ENCODE results near the gene IL26.

The IL26 gene, protein sequence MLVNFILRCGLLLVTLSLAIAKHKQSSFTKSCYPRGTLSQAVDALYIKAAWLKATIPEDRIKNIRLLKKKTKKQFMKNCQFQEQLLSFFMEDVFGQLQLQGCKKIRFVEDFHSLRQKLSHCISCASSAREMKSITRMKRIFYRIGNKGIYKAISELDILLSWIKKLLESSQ
- 0 reads per million in 4 experiments for total RNA-seq

DNA sequence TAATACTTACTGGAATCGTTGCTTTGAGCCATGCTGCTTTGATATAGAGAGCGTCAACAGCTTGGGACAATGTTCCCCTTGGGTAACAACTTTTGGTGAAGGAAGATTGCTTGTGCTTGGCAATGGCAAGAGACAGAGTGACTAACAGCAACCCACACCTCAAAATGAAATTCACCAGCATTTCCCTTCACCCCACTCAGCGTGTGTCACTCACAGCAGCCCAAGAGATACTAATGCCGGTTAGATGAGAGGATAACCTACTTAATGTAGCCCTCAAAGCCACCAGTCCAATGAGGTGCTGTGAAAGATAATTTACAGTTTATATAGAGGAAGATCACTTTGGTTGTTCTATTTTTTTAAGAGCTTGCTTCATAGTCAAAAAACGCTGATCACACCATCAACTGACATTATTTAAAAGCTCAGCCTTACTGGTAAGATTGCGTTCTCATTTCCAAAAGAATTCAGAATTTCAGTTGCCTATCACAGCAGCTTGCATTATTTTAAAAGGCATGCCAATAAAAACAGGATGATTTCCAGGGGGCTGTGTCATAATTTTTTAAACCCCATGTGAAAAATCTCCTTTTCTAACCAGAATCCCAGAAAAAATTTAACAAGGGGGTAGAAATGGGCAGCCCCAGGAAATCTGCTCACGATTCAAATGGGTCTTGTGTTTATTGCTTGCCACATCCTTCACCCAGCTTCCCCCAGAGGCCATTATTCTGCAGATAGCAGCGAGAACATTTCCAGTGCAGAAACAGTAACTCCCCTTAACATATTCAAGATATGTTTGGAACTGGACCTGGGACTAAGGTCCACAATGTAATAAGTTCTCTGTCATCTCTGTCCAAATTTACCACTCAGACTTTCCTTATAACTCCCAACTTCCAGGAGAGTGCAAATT is at the start of gene IL26:
TSS of gene IL26 (minus strand) at position 235 of the 901 bp plus-strand sequence. CDS start at position 181, 54 bp downstream.
- DNase-seq = no peak

DNA sequence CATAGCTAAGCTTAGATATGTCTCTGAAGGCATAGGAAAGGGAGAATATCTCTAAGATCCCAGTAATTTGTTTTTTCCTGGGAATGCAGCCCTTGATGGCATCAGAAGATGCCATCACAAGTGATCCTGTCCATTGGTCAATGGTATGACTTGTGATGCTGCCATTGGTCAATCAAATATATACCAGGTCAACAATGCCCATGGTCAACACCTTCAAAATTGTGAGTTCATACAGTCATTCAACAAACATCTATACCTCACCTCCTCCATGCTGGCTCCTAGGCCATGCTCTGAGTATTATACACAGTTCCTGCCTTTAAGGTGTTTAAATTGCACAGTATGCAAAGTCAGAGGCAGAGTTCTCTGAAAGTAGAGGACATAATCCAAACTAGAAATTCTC is 47.1 kb upstream of the IL26 start:
- no peak for DNase-seq

DNA sequence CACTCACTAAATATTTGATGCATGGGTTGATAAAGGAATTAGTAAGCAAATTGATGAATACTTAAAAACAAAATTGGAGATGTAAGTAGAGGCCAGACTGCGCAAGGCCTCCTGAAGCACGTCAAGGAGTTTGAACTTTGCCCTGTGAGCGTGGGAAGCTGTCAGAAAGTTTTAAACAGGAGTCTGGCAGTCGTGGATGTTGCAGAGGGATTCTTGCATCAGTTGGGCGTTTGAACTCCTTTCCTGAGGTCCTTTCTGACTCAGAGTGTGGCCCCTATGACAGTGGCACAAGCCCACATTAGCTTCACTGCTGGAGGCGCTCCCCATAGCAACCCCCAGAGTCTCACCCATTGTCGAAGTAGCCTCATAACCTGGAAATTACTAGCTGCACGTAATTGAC is 45.7 kb upstream of the IL26 start:
- no peak for DNase-seq

DNA sequence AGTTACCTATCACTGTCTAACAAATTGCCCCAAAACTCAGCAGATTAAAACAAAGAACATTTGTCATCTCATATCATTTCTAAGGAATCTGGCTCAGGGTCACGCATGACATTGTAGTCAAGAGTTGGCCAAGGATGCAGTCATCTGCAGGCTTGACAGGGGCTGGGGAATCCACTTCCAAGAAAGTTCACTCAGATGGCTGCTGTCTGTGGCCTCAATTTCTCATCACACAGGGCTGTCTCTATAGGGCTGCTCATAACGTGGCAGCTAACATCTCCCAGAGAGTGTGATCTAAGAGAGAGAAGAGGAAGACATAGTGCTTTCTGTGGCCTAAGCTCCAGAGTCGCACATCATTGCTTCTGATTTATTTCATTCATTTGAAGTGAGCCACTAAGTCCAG is 44.7 kb upstream of the IL26 start:
- DNase-seq = no peak

DNA sequence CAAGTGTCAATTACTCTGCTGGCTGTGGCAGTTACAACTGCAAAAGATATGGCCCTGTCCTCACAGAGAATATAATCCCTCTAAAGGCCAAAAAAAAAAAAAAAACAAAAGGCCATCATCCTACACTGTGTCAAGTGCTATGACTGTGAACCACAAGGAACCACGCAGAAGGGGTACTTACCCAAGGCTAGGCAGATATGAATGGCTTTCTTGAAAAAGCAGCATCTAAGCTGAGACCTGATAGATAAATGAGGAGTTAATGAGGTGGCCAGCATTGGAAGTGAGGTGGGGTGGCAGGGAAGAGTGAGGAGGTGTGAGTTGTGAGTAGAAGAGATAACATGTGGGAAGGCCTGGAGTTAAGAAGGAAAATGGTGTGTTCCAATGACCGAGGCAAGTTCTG is 44.2 kb upstream of the IL26 start:
- no peak for DNase-seq

DNA sequence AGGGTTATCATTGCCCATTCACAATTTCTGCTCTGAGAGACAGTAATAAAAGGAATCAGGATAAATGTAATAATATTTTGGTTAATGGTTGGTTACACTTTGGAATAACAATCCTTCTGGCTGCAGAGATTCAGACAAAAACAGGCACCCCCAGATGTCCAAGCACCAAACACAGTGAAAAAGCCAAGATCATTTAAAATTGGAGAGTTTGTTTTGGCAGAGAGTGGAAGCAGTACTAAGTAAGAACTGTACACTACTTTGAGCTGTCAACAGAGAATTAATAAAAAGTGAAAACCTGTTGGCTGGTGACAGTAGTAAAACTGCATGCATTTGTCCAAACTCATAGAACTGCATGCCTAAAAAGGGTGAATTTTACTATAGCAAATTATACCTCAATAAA is 43.4 kb upstream of the IL26 start:
- no peak for DNase-seq

DNA sequence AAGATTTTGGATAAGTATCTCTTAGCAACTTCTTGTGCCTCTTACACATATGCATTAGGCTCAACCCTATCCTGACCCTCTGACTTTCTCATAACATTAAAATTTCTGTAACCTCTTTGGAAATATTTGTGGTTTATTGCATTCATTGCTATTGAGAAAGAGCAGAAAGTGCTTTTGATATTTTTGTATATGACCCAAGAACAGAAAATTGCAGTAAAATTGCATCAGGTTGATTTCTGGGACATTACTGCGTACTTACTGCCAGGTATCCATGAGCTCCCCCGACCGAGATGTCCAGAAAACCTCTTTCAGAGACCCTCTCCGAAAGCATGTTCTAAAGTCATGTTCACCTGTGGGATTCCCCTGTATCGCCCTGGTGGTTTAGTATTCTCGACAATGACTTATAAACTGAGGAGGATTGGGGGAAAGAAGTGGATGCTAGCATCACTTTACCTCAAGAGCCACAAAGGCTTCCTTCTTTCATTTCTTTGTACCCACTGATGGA is 42.3 kb upstream of the IL26 start:
- no peak for DNase-seq

DNA sequence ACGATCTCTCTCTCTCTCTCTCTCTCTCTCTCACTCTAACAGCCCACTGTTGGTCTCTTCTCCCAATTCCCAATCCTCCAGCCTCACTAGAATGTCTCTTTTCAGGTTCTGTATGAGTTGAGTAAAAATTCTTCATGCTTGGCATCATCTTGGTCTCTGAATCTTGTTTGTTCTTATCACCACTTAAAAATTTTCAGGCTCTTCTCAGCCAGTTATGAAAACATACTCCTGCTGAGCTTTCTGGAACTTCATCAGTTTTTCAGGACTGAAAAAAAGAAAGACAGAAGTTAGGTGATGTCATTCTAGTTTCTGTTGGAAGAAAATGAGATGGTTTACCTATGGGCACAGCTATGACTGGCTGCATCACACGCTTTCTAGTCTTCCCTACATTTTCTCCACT is 39.2 kb upstream of the IL26 start:
- no peak for DNase-seq

DNA sequence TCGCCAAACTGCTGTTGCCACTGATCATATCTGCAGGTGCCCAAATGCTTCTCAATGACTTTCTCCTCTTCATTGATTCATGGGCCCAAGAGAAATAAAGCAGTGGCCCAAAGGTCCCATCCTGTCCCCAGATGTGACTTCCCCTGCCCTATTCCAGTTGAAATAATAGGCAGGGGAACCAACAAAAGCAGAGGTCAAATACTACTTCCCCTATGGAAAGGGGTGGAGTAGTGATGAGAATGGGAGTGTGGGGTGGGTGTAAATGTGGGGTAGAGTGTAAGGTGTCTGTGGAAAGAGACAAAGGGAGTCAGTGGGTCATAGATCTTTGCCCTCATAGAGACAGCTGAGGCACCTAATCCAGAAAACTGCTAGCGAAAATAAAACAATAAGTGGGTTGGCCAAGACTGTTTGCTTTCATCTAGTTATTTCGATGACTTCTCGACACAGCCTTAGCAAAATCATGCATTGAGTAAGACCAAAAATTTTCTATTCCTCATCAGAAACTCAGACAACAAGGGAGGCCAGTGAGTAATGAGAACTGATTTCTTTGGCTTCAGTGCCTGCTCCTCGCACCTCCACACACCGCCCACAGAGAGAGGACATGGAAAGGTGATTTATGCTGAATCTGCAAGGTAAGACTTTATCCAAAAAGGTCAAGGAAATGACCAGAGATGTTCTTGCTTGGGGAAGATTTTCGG is 38.7 kb upstream of the IL26 start:
- DNase-seq = no peak

DNA sequence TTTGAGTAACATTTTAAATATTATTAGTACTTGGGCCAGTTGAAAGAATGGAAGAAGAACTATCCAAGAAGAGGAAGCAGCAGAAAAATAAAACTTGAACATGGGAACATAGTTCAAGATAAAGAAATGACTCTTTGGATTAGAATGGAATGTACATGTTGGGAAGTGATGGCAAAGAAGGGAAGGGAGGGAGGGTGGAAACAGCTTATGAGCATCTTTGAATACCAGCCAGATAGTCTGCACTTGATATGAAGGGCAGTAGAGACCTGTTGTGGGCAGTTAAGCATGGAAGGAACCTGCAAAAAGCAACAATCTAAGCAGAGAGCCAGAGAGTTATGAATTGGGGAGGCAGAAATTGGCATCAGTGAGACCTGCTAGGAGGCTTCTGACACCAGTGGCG is 37.8 kb upstream of the IL26 start:
- DNase-seq = no peak

DNA sequence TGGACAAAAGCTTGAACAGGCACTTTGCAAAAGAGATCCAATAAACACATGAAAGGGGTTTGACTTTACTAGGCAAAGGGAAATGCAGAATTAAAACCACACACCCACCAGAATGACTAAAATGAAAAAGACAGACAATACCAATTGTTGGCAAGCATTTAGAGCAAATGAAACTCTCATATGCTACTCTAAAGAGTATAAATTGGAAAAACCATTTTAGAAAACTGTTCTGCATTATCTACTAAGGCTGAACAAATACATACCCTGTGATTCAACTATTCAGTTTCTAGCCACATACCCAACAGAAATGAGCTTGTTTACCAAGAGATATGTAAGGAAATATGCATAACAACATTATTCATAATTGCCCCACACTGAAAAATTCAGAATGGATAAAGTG is 36.3 kb upstream of the IL26 start:
- DNase-seq = no peak

DNA sequence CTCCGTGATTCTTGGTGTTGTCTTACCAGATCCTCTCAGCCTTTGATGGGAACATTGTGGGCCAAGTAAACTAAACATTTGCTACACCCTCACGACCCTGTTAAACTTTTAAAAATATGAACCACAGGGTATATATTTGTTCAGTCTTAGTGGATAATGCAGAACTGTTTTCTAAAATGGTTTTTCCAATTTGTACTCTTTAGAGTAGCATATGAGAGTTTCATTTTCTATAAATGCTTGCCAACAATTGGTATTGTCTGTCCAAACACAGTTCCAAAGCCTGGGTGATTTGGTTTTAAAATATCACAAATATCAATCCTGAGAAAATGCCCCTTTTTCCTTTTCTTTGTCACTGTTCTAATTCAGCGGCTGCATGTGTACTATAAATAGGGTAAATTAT is 34.5 kb upstream of the IL26 start:
- no peak for DNase-seq

DNA sequence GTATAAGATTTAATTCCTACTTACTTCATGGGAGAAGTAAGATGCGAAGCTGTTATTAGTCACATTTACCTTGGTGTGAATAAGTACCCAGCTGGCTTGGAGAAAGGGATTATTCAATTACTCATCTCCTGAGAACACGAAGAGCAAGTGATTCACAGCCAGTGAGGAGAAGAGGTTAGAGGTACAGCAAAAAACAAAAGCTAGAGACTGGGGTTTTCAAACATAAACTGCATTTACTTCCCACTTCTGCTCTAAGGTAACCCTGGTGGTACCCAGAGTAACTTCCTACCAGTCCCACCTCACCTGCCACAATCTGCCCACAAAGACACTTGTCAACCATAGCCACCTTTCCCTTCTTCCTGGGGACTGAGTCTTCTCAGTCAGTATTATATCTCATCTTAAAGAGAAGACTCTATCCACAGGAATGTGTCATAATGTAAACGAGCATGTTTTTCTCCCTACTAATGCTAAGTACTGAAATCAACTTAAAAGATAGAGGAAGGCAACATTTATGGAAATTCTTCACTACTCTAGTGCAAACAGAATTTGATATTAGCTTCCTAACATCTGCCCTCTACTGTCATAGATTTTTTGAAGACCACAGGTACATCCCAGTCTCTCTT is 33.8 kb upstream of the IL26 start:
- DNase-seq = no peak

DNA sequence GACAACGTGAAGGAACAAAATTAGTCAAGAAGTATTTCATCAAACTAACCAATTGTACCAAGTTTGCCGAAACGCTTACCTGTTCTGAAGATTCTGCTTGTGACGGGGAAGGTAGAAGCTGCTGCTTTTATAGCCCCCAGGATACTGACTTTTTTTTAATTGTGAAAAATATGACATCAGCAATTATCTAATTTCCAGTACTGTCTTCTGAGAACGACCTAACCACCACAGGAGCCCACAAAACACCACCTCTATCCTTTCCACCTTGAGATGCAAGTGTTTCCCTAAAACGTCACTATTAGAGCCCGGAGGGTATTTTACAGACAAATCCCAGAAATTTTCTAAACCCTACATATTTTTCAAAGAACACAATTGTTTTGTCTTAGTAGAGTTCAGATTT is 27.9 kb upstream of the IL26 start, which contains the start of gene IL22:
TSS of gene IL22 (minus strand) at position 101 of the 400 bp plus-strand sequence. CDS start 156 bp downstream, outside the sequence.
- DNase-seq = no peak

DNA sequence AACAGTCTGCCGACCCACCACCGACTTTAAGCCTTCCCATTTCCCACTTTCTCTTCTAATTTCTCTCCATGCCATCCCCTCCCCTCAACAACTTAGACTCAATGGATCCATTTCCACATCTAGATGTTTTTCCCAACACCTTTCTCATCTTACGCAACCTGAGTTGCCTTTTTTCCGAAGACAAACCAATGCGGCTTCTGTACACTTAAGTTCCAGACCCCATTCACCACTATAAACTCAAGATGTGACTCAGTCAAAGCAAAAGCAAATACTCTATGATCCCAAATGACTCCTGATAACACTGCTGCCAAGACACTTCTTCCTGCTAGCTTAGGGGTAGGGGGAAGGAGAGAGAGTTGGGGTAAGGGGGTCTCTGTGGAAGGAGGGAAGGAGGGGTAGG is 26.5 kb upstream of the IL26 start:
- DNase-seq = no peak

DNA sequence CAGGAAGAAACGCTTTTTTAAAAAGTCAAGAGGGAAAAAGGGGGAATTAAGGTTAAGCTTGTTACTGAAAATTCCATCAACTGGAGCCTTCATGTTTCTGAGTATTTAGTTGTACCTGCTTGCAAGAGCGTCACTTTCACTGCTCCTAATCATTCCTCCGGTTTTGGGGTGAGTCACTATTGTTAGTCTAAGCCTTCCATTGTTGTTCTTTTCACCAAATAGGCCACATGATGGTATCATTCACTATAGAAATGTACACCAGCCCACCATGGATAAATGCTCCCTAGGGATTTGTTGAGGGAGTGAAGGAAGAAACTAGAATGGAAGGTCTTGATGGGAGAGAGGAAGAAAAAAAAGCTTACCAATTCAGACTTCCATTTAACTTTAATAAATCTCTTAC is 24.8 kb upstream of the IL26 start:
- DNase-seq = no peak

DNA sequence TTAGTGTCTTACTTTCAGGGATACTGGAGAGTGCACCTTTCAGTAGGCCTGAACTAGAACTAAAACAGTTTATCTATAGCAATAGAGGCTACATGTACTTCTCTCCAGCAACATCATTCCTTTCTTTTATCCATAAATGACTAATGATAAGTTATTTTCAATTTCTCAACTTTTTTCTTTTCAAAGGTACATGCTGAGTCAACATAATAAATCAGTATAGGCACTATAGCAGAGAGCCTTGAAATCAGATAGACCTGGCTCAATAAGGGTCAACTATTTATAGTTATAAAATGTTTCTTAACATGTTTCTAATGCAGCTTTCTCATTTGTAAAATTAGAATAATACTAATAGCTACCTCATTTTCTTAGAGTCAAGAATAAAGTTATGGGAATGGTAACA is 22.2 kb upstream of the IL26 start:
- DNase-seq = no peak

DNA sequence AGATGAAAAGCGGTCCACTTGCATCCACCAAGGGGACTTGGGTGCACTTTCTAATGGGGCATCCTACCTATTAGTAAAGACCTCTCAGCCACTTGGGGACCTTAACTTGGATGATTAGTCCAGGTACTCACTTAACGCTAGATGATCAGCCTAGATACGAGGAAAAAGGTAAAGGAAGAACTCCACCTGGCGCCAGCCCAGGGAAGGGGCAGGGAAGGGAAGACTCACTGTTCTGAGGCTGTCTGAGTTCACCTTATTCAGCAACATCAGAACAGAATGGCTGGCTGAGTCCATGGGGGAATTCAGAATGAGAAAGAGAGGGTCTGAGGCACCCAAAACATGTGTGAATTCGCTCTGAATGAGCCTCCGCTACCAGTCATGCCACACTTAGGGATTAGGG is 20.7 kb upstream of the IL26 start:
- DNase-seq = no peak

DNA sequence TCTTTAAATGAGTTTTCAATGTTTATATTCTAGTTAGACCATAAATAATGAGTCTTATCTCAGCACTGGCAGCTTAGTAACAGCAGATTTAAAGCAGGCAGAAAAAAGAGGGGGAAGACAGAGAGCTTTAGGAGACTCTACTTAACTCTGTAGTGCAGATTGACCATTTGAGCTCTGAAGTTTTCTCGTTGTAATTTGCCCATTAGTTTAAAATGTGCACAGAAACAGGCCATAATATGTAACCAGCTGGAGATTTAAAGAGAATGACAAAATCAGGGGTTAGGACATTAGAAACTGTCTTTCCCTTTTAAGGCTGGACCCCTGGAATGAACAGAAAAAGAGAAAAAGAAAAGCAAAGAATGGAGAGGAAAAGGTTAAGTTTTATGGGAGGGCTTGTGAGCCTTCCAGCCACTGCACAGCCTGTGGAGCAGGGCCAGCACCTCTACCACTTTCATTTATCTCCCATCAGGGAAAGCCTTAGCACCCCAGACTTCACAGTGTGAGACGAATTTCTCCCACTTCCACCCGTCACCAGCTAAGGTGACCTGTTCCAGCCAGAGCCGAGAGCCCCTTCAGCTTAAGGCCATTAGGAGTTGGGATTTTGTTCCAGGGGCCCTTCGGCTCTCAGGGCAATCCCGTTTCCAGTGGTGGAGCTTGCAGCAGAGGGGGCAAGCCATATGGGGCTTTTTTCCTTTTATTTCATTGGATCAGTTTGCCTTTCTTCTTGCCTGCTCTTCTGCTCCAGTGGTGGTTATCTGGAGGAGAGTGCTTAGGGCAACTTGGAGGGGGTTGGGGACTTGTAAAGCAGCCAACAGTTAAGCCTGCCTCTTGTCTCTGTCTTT is 19.8 kb upstream of the IL26 start:
- DNase-seq = no peak

DNA sequence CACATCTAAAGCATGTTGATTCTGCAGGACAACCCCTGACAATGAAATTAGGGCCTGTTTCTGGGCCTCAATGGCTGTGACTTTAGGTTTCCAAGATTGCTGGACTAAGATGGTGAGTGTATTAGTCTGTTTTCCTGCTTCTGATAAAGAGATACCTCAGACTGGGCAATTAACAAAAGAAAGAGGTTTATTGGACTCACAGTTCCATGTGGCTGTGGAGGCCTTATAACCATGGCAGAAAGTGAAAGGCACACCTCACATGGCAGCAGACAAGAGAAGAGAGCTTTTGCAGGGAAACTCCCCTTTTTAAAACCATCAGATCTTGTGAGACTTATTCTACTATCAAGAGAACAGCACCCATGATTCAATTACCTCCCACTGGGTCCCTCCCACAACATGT is 17.2 kb upstream of the IL26 start:
- no peak for DNase-seq

DNA sequence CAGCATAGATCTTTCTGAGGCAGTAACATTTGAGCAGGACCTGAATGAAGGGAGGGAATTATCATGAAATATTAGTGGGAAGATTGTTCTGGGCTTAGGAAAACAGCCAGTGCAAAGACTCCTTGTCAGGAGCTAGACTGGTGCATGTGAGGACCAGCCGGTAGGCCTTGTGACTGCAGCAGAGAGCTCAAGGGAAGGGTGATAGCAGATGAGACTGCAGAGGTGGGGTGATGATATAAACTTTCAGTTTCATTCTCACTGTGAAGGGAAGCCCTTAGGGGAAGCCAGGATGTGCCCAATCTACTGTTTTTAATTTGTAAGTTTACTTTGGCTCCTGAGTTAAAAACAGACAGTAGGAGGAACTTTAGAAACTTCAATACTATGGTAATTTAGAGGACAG is 15.4 kb upstream of the IL26 start:
- DNase-seq = no peak

DNA sequence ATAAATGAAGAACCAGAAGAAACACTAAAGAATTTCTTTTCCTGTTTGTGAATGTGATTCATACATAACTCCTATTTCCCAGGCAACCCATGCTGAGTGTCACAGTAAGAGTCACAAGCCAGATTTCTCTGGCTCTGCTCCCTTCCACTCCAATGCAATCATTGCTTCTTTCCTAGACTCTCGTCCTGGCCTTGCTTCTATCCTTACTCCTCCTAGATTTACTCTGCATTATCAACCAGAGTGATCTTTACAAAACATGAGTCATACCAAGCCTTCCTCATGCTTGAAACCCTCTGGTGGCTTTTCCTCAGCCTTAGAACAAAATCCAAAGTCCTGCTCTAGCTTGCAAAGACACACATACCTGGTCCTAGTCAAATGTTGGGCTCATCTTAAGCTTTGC is 14.5 kb upstream of the IL26 start:
- no peak for DNase-seq

Measured in effector CD8-positive, alpha-beta T cell (primary cell).